NB4 (cell line): ENCODE measurements around the gene CFAP92.

Source experiments
- DNase-seq: peaks from one replicate; pipeline ENCODE4 v3.0.0; 2010; ENCODE audit warnings: low read depth
- H3K4me3 ChIP-seq: one replicate; pipeline ENCODE4 v1.5.1; 2011; ENCODE audit warnings: mild to moderate bottlenecking, low read depth, low read length, moderate library complexity
- CTCF ChIP-seq: IDR thresholded peaks from one replicate; pipeline ENCODE4 v1.5.1; 2012; ENCODE audit warnings: low read depth, low read length
- MAX ChIP-seq: IDR thresholded peaks from 2 replicates; pipeline ENCODE4 v1.6.1; 2011; ENCODE audit warnings: low read depth, low read length
- MYC ChIP-seq: IDR thresholded peaks from 2 replicates; pipeline ENCODE4 v1.6.1; 2011; ENCODE audit warnings: low read depth, low read length
- POLR2A ChIP-seq: IDR thresholded peaks from 2 replicates; pipeline ENCODE4 v1.6.1; 2011; ENCODE audit warnings: mild to moderate bottlenecking; ENCODE audit not compliant: insufficient read length; ENCODE audit errors: extremely low read depth

Gene CFAP92

GRCh38 chr3:128945041-128945877, 48.6 kb downstream of the CFAP92 start:
- DNase-seq: no peak
- no peak overlapping the region for H3K4me3 ChIP-seq
- TF ChIP-seq POLR2A (no peak), MAX (no peak), MYC (no peak), CTCF (no peak)

- TF ChIP-seq POLR2A (no peak), MAX (no peak), CTCF (no peak), MYC (no peak)
- no peak for DNase-seq
- H3K4me3 ChIP-seq: no peak overlapping the region
Measured at GRCh38 chr3:128942161-128942952, 51.5 kb downstream of the CFAP92 start.

- DNase-seq: no peak
- H3K4me3 ChIP-seq: no peak overlapping the region
- TF ChIP-seq MYC (no peak), CTCF (no peak), MAX (no peak), POLR2A (no peak)
Measured at GRCh38 chr3:128940252-128940651, 53.6 kb downstream of the CFAP92 start.

- DNase-seq: no peak
- TF ChIP-seq CTCF: no peak
- no peak for TF ChIP-seq MAX
- no peak for TF ChIP-seq POLR2A
- no peak for TF ChIP-seq MYC
- H3K4me3 ChIP-seq: no peak overlapping the region
Measured at GRCh38 chr3:128936341-128936740, 57.5 kb downstream of the CFAP92 start.

- no peak overlapping the region for H3K4me3 ChIP-seq
- no peak for TF ChIP-seq MAX
- no peak for TF ChIP-seq CTCF
- TF ChIP-seq MYC: no peak
- TF ChIP-seq POLR2A: no peak
- no peak for DNase-seq
Measured at GRCh38 chr3:128935922-128936321, 58.0 kb downstream of the CFAP92 start.
